ENCODE results near the gene GARIN1A.

- TF ChIP-seq CTCF (IDR thresholded peaks at IDR 0.05) (peak in 3 of 6 experiments; percentile 7 to 8 (median 8)), POLR2A (IDR thresholded peaks at IDR 0.05) (no peak)
Measured at GRCh38 chr7:128672927-128673517, 930 bp downstream of the GARIN1A start.

Data from Peyer's patch (tissue), 4 donors.